ENCODE measurements around the gene NDOR1.
"Not testable (repeated sequence)": the region's sequence is repeated elsewhere in the genome, so short reads cannot be mapped to it uniquely, and the experiment has no call there.

The NDOR1 gene

GRCh38 chr9:137243626-137244485 lies 38.4 kb downstream of the NDOR1 start:
- no peak for DNase-seq (ENCODE audit: low read depth, low spot score)

GRCh38 chr9:137244486-137245449 lies 39.3 kb downstream of the NDOR1 start:
- DNase-seq (ENCODE audit: low read depth, low spot score), result no peak

- DNase-seq (ENCODE audit: low read depth, low spot score), result no peak
Measured at GRCh38 chr9:137245450-137246421, 40.2 kb downstream of the NDOR1 start.

GRCh38 chr9:137247135-137247915 lies 41.8 kb downstream of the NDOR1 start:
- DNase-seq (ENCODE audit: low read depth, low spot score), result no peak

DNA sequence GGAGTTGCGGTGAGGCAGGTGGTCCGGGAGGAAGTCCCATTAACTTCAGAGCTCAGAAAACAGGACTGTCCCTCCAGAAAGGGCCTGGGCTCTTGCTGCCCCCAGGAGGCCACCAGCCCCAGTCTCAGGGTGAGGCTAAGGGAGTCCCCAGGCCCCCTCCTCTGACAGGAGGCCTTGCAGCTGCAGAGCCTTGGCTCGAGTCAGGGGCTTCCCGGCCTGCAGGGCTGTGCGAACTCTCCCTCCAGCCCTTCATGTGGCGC lies 42.3 kb downstream of the NDOR1 start:
- DNase-seq (ENCODE audit: low read depth, low spot score), result no peak

GRCh38 chr9:137250329-137251193 lies 45.1 kb downstream of the NDOR1 start:
- no peak for DNase-seq (ENCODE audit: low read depth, low spot score)

DNA sequence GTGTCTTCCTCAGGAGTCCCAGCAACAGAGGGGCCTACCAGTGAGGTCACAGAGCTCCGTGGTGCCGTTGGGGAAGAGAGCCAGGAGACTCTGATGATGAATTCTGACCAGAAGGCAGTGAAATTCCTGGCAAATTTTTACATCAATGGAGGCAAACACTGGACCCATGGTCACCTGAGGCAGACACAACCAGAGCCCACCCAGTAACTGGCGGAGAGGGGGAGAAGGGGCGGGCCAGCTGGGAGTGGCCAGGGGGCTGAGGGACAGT lies 45.6 kb downstream of the NDOR1 start, which contains the start of gene STPG3:
STPG3 (plus strand) TSS at position 93 of the 268 bp plus-strand sequence; CDS start at position 94, 1 bp downstream.
- no peak for DNase-seq (ENCODE audit: low read depth, low spot score)

DNA sequence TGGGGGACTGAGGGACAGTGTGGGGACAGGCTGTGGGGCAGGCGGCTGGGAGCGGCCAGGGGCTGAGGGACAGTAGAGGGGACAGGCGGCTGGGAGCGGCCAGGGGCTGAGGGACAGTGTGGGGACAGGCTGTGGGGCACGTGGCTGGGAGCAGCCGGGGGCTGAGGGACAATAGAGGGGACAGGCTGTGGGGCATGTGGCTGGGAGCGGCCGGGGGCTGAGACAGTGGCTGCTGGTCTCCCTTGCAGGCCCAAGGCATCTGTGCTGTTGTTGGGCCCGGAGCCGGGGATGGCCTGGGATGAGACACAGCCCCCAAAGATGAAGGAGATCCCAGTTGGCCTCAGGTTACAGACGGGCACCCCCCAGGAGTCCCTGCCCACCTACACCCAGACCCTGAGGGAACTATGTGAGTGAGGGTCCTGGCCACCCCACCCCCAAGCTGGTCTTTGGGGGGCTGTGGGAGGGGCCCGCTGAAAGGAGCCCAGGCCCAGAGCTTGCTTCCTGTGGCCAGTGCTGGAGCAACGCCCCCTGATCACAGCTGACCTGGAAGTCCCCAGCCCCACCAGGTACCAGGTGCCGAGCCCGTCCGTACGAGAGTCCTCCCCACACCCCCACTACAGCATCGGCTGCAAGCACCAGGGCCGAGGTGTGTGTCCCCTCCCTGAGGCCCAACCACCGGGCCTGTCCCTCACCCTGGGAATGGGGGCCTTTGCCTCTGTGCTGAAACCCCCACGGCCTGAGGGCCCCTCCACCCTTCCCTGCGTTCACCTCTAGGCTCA lies 46.2 kb downstream of the NDOR1 start:
- DNase-seq (ENCODE audit: low read depth, low spot score), result no peak

GRCh38 chr9:137252555-137253506 lies 47.3 kb downstream of the NDOR1 start:
- DNase-seq (ENCODE audit: low read depth, low spot score), result no peak

GRCh38 chr9:137253717-137254623 lies 48.5 kb downstream of the NDOR1 start:
- no peak for DNase-seq (ENCODE audit: low read depth, low spot score)

DNA sequence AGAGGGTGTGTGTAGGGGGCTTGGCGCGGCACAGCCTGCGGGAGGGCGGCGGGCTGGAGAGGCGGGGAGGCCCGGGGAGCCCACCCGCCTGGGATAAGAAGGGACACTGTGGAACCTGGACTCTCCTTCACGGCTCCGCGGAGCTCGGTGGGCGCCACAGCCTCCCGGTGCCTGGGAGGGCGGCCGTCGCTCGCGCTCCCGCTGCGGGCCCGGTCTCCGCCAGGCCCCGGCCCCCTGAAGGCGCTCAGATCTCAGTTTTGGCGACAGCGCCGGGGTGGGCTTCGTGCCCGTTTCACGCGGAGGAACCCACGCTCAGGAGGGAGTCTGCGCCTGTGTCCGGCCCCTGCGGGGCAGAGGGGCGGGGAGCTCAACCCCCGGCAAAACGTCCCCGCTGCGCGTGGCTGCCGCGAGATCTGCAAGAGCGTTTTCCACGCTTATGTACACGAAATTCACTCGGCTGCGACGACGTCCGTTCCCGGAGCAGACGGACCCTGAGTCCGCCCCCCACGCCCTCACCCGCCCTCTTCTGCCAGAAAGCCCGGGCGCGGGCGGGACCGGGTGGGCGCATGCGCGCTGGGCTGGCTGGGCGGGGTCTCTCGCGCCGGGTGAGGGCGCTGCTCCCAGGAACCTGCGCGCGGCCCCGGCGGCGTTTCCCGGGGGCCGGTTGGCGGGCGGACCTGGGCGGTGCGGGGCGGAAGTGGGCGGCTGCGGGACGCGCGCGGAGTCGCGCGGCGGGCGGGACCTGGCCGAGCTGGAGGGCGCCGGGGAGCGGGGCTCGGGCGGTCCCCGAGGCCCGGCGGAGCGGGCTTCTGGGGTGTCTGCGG lies 49.3 kb downstream of the NDOR1 start, which contains the start of gene NELFB:
NELFB (plus strand) TSS at position 704 of the 824 bp plus-strand sequence.
- no peak for DNase-seq (ENCODE audit: low read depth, low spot score)

DNA sequence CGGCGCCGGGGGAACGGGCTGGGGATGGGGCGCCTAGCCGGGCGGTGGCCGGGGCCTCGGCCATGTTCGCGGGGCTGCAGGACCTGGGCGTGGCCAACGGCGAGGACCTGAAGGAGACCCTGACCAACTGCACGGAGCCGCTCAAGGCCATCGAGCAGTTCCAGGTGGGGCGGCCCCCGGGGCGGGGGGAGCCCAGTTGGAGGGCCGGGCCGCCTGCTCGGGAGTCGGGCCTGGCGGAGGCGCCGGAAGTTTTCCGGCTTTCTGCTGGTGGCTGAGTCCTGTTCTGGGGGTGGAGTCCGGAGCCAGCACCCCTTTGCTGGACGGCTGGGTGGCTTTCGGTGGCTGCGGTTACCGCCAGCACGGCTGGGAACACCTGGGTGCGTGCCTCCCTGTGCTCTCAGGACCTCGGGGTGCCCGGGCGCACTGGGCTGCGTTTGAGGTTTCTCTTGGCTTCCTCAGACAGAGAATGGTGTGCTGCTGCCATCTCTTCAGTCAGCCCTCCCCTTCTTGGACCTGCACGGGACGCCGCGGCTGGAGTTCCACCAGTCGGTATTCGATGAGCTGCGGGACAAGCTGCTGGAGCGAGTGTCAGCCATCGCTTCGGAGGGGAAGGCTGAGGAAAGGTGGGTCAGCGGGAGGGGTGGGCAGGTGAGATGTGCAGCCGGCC lies 50.1 kb downstream of the NDOR1 start:
- DNase-seq (ENCODE audit: low read depth, low spot score), result no peak

GRCh38 chr9:137256362-137256761 lies 50.9 kb downstream of the NDOR1 start:
- DNase-seq (ENCODE audit: low read depth, low spot score), result no peak

GRCh38 chr9:137256856-137257255 lies 51.4 kb downstream of the NDOR1 start:
- DNase-seq (ENCODE audit: low read depth, low spot score), result no peak

GRCh38 chr9:137262173-137262908 lies 56.8 kb downstream of the NDOR1 start:
- DNase-seq (ENCODE audit: low read depth, low spot score), result not testable (repeated sequence)

Measured in brain pericyte (primary cell).